Measurements from ENCODE around the gene CETN3.
"Not testable (repeated sequence)": the region's sequence is repeated elsewhere in the genome, so short reads cannot be mapped to it uniquely, and the experiment has no call there.

Gene CETN3

GRCh38 chr5:90344689-90345088 lies 64.9 kb downstream of the CETN3 start:
- DNase-seq (ENCODE audit: low read depth) = no peak
- no peak overlapping the region for H3K4me3 ChIP-seq (ENCODE audit: control insufficient read depth, low read depth, low read length)
- TF ChIP-seq CTCF (IDR thresholded peaks at IDR 0.05; ENCODE audit: control insufficient read depth, insufficient read depth, low read depth, low read length, missing control alignments) = no peak

- DNase-seq (ENCODE audit: low read depth); H3K4me3 ChIP-seq (ENCODE audit: control insufficient read depth, low read depth, low read length): not testable (repeated sequence)
Observed at GRCh38 chr5:90343731-90344130, 65.8 kb downstream of the CETN3 start.

DNA sequence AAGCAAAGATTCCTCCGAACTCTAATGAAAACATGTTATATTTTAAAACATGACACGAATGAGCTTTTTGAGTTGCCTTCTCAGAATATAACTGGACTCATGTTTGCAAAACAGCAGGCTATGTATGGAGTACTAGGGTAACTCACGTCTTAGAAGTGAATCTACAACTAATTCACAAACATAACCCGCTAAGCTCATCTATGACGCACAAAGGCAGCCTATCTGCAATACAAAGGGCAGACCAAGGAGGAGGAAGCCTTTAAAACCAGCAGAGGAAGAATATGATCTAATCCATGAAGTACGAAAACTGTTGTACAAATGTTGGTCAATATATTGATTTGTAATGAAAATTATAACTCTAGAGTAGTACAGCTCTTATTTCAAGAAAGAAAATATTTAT lies 67.0 kb downstream of the CETN3 start:
- no peak overlapping the region for H3K4me3 ChIP-seq (ENCODE audit: control insufficient read depth, low read depth, low read length)
- TF ChIP-seq CTCF (IDR thresholded peaks at IDR 0.05; ENCODE audit: control insufficient read depth, insufficient read depth, low read depth, low read length, missing control alignments) = no peak
- no peak for DNase-seq (ENCODE audit: low read depth)

Data from AG09309 (cell line).